Erythroblast (primary cell): ENCODE data around the gene WDR45.

Experiments
- GATA1 ChIP-seq: IDR thresholded peaks from 2 replicates; pipeline ENCODE4 v1.6.1; 2011; ENCODE audit warnings: low read depth, mild to moderate bottlenecking, control low read depth, low read length, moderate library complexity
- POLR2A ChIP-seq: IDR thresholded peaks from 2 replicates; pipeline ENCODE4 v1.6.1; 2011; ENCODE audit warnings: mild to moderate bottlenecking, low read length

- no peak for TF ChIP-seq POLR2A
- no peak for TF ChIP-seq GATA1
Observed at GRCh38 chrX:49111791-49112190, 32.1 kb upstream of the WDR45 start.
